Measurements from ENCODE around the gene ATG101. TPM values are rescaled to one million over a fixed set of nuclear protein-coding genes. Genes with fewer than 3 reads are reported as not detected.

Gene ATG101
- total RNA-seq, 1 donor from 2014 or later = 34.3 TPM

- DNase-seq (ENCODE audit: low read depth, low spot score) = no peak
- TF ChIP-seq CTCF (conservative IDR thresholded peaks at IDR 0.05) = no peak
- Mint-ChIP-seq H3K27me3 (ENCODE audit: low read depth) (no peaks in the 10 kb centered on the region), H3K4me1 (peaks cover 33% of the 10 kb centered on the region), H3K9me3 (no peaks in the 10 kb centered on the region), H3K4me3 (no peak overlapping the region), H3K36me3 (ENCODE audit: low read depth) (no peaks in the 10 kb centered on the region), H3K27ac (ENCODE audit: unreplicated experiment) (no peak overlapping the region)
Observed at GRCh38 chr12:52059582-52060497, 9.9 kb upstream of the ATG101 start.

DNA sequence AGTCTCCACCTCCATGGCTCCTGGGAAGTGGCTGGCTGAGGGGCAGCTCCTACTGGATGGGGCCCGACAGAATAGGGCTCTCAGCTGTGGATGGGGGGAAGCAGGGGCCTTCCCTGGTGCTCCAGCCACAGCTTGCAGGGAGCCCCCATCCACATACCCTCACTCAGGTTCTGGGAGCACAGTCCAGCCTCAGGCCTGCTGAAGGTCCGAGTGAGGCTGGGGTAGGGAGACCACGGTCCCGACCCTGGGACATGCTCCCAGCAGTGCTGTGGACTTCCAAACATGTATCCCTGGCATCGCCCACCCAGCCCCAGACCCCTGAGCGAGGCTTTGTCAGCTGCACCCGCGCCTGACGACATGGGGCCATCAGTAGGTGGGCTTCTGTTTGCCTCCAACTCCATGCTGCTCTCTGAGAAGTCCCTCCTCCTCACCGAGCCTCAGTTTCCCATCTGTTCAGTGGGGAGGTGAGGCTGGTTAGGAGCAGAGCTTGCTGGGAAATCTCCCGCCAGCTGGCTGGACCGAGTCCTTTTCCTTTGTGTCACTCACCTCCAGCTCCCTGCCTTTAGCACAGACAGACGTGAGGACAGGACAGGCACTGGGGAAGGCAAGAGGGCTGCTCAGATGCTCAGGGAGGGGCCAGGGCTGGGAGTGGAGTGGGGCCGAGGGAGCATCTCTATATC is 9.1 kb upstream of the ATG101 start:
- no peak for TF ChIP-seq CTCF (conservative IDR thresholded peaks at IDR 0.05)
- Mint-ChIP-seq H3K9me3 (no peaks in the 10 kb centered on the region), H3K4me1 (peaks cover 32% of the 10 kb centered on the region), H3K27ac (ENCODE audit: unreplicated experiment) (peak overlapping the region; percentile 84), H3K27me3 (ENCODE audit: low read depth) (no peaks in the 10 kb centered on the region), H3K36me3 (ENCODE audit: low read depth) (no peaks in the 10 kb centered on the region), H3K4me3 (no peak overlapping the region)
- DNase-seq (ENCODE audit: low read depth, low spot score) = no peak

- no peaks in the 10 kb centered on the region for H3K9me3 Mint-ChIP-seq
- peak overlapping the region; percentile 81 for H3K27ac Mint-ChIP-seq (ENCODE audit: unreplicated experiment)
- no peak for TF ChIP-seq CTCF (conservative IDR thresholded peaks at IDR 0.05)
- H3K4me3 Mint-ChIP-seq = peak overlapping the region; percentile 44
- H3K27me3 Mint-ChIP-seq (ENCODE audit: low read depth) = no peaks in the 10 kb centered on the region
- H3K4me1 Mint-ChIP-seq = peaks cover 36% of the 10 kb centered on the region
- peak; percentile 61 for DNase-seq (ENCODE audit: low read depth, low spot score)
- no peaks in the 10 kb centered on the region for H3K36me3 Mint-ChIP-seq (ENCODE audit: low read depth)
Observed at GRCh38 chr12:52061470-52062166, 8.2 kb upstream of the ATG101 start.

- Mint-ChIP-seq H3K36me3 (ENCODE audit: low read depth) (no peaks in the 10 kb centered on the region), H3K4me3 (peak overlapping the region; percentile 23), H3K4me1 (peaks cover 42% of the 10 kb centered on the region), H3K27me3 (ENCODE audit: low read depth) (no peaks in the 10 kb centered on the region), H3K27ac (ENCODE audit: unreplicated experiment) (peak overlapping the region; percentile 84), H3K9me3 (no peaks in the 10 kb centered on the region)
- TF ChIP-seq CTCF (conservative IDR thresholded peaks at IDR 0.05) = no peak
- no peak for DNase-seq (ENCODE audit: low read depth, low spot score)
Observed at GRCh38 chr12:52062167-52063081, 7.4 kb upstream of the ATG101 start.

Data from neural crest cell (in vitro differentiated cells).